ENCODE results near the gene GSS.

The GSS gene

GRCh38 chr20:34978092-34978744, 22.6 kb upstream of the GSS start:
- no peak for DNase-seq (ENCODE audit: low read depth)

- no peak for DNase-seq (ENCODE audit: low read depth)
Measured at GRCh38 chr20:34977365-34978091, 21.9 kb upstream of the GSS start.

- DNase-seq (ENCODE audit: low read depth) = no peak
Measured at GRCh38 chr20:34976286-34976685, 20.7 kb upstream of the GSS start.

GRCh38 chr20:34974246-34974645, 18.6 kb upstream of the GSS start:
- DNase-seq (ENCODE audit: low read depth) = no peak

- DNase-seq (ENCODE audit: low read depth) = no peak
Measured at GRCh38 chr20:34971561-34972235, 16.1 kb upstream of the GSS start.

GRCh38 chr20:34970846-34971560, 15.4 kb upstream of the GSS start:
- no peak for DNase-seq (ENCODE audit: low read depth)

- no peak for DNase-seq (ENCODE audit: low read depth)
Measured at GRCh38 chr20:34970193-34970840, 14.7 kb upstream of the GSS start.

- DNase-seq (ENCODE audit: low read depth) = no peak
Measured at GRCh38 chr20:34968042-34968775, 12.6 kb upstream of the GSS start.

GRCh38 chr20:34967421-34967820, 11.8 kb upstream of the GSS start:
- no peak for DNase-seq (ENCODE audit: low read depth)

- DNase-seq (ENCODE audit: low read depth) = no peak
Measured at GRCh38 chr20:34965051-34965450, 9.4 kb upstream of the GSS start.

- no peak for DNase-seq (ENCODE audit: low read depth)
Measured at GRCh38 chr20:34964486-34964885, 8.9 kb upstream of the GSS start.

GRCh38 chr20:34956751-34957472, 1.3 kb upstream of the GSS start:
- DNase-seq (ENCODE audit: low read depth) = no peak

GRCh38 chr20:34956041-34956458, 444 bp upstream of the GSS start:
- no peak for DNase-seq (ENCODE audit: low read depth)

GRCh38 chr20:34954904-34955230, 739 bp downstream of the GSS start:
- no peak for DNase-seq (ENCODE audit: low read depth)

- no peak for DNase-seq (ENCODE audit: low read depth)
Measured at GRCh38 chr20:34953960-34954359, 1.6 kb downstream of the GSS start.

GRCh38 chr20:34952671-34953070, 2.9 kb downstream of the GSS start:
- no peak for DNase-seq (ENCODE audit: low read depth)

GRCh38 chr20:34951652-34952051, 4.0 kb downstream of the GSS start:
- no peak for DNase-seq (ENCODE audit: low read depth)

- DNase-seq (ENCODE audit: low read depth) = no peak
Measured at GRCh38 chr20:34951252-34951651, 4.4 kb downstream of the GSS start.

- no peak for DNase-seq (ENCODE audit: low read depth)
Measured at GRCh38 chr20:34949120-34949519, 6.5 kb downstream of the GSS start.

GRCh38 chr20:34948030-34948429, 7.6 kb downstream of the GSS start:
- DNase-seq (ENCODE audit: low read depth) = no peak

GRCh38 chr20:34947336-34947735, 8.3 kb downstream of the GSS start:
- DNase-seq (ENCODE audit: low read depth) = no peak

Measured in activated T-cell treated with anti-CD3 and anti-CD28 coated beads for 24 hours (primary cell).